ENCODE measurements around the gene PLSCR1.
A peak's percentile ranks its signal among the peaks of the same experiment; 100 is the strongest.

PLSCR1 gene

GRCh38 chr3:146470425-146470990 lies 73.9 kb downstream of the PLSCR1 start:
- DNase-seq = no peak

GRCh38 chr3:146469150-146470017 lies 75.0 kb downstream of the PLSCR1 start, which contains the start of gene PLSCR2:
Gene PLSCR2, minus strand, starts transcription at chr3:146469561. Its CDS starts 9,657 bp downstream, at chr3:146459904.
- peak; percentile 80 for DNase-seq

- DNase-seq = peak; percentile 46
Measured at GRCh38 chr3:146468671-146469149, 75.7 kb downstream of the PLSCR1 start.

- DNase-seq = no peak
Measured at GRCh38 chr3:146468234-146468633, 76.2 kb downstream of the PLSCR1 start.

GRCh38 chr3:146466604-146467003 lies 77.8 kb downstream of the PLSCR1 start:
- DNase-seq = no peak

GRCh38 chr3:146465693-146466465 lies 78.5 kb downstream of the PLSCR1 start:
- DNase-seq = no peak
